Right cardiac atrium (tissue), 5 donors: ENCODE measurements around the gene FRY. TPM values are rescaled to one million over a fixed set of nuclear protein-coding genes. Genes with fewer than 3 reads are reported as not detected.

Experiments used
- ATAC-seq, 2 donors: fragments of 200-7000 bp; cut with Tn5 transposase; one replicate each; pipeline versions ENCODE4 v1.8.0 to v1.9.1; 2020; ENCODE audit warnings: moderate library complexity in 2 of 2, mild to moderate bottlenecking in 1 of 2
- DNase-seq, 3 donors: peaks; one replicate each; pipeline ENCODE4 v3.0.0-alpha.2; 2020
- H3K27ac ChIP-seq: one replicate; pipeline ENCODE4 v1.5.1; 2013; ENCODE audit warnings: mild to moderate bottlenecking, low read length, control low read depth, moderate library complexity
- H3K27me3 ChIP-seq: one replicate; pipeline ENCODE4 v1.6.1; 2013; ENCODE audit not compliant: control insufficient read depth, insufficient read depth
- H3K4me1 ChIP-seq: one replicate; pipeline ENCODE4 v1.6.1; 2013; ENCODE audit warnings: low read length; ENCODE audit not compliant: control insufficient read depth, insufficient read depth
- H3K4me3 ChIP-seq: one replicate; pipeline ENCODE4 v1.5.1; 2013; ENCODE audit warnings: low read length, control low read depth
- H3K9me3 ChIP-seq: one replicate; pipeline ENCODE4 v1.6.1; 2013; ENCODE audit warnings: low read length; ENCODE audit not compliant: control insufficient read depth
- WGBS: extraction: QIAGEN DNeasy Blood & Tissue Kit; methylation state at CpG from one replicate; pipeline ENCODE4 v1.1.7; 2013; 5-methylcytosine and 5-hydroxymethylcytosine counted together
- intact Hi-C, 4 donors: fragments of 100-400 bp; cut with DNase I; formaldehyde crosslinking; loops; one replicate each; pipeline versions ENCODE4 v1.11.0 to v1.14.0; 2022 to 2023
- polyA plus RNA-seq: library from polyadenylated mRNA; stranded (reverse); fragments of 200-250 nt; gene quantifications from one replicate; pipeline ENCODE4 v1.2.3, GENCODE V29; 2013
- total RNA-seq, 4 donors: library from RNA; stranded (reverse); fragmentation: NEBNext Ultra II Directional; extraction: Animal tissue kit (Norgen Biotek cat#: 25700); gene quantifications; one replicate each; pipeline ENCODE4 v1.2.1, GENCODE V29; 2021
- donor health status: healthy with polysubstance abuse.
- donor health status: DM: no; HTN: yes; CAD: no.
- donor health status: DM: no; HTN: no; CAD: no.
- donor health status: DM: no; HTN: yes; CAD: no; lungs with severe emphysema.
- donor health status: DM: yes; HTN: yes; CAD: no.

FRY gene
- total and polyA plus RNA-seq, 5 donors: 29.0 to 139 (median 113) TPM

GRCh38 chr13:32079587-32079986, 48.0 kb downstream of the FRY start:
- Histone ChIP-seq H3K4me1 (peaks cover 2% of the 10 kb centered on the region), H3K4me3 (no peak overlapping the region), H3K27me3 (no peaks in the 10 kb centered on the region), H3K27ac (no peak overlapping the region), H3K9me3 (no peaks in the 10 kb centered on the region)
- 57% methylated on average over 3 of the region's 3 CpGs for WGBS
- intact Hi-C loops: no loop called here
- no peak for DNase-seq
- no peak for ATAC-seq

GRCh38 chr13:32080328-32080744, 48.8 kb downstream of the FRY start:
- H3K27me3 ChIP-seq: no peaks in the 10 kb centered on the region
- H3K4me1 ChIP-seq: no peaks in the 10 kb centered on the region
- no peaks in the 10 kb centered on the region for H3K9me3 ChIP-seq
- intact Hi-C loops: no loop called here
- no peak overlapping the region for H3K4me3 ChIP-seq
- ATAC-seq (peak in 1 of 2 donors; percentile 14), DNase-seq (no peak)
- H3K27ac ChIP-seq: no peak overlapping the region
- 86% methylated on average over 1 of the region's 1 CpG for WGBS

- Histone ChIP-seq H3K4me3 (no peak overlapping the region), H3K4me1 (no peaks in the 10 kb centered on the region), H3K27ac (no peak overlapping the region), H3K9me3 (no peaks in the 10 kb centered on the region), H3K27me3 (no peaks in the 10 kb centered on the region)
- 94% methylated on average over 2 of the region's 2 CpGs for WGBS
- DNase-seq (no peak), ATAC-seq (no peak)
- intact Hi-C loops: no loop called here
Observed at GRCh38 chr13:32081591-32081990, 50.0 kb downstream of the FRY start.

- H3K9me3 ChIP-seq: no peaks in the 10 kb centered on the region
- ATAC-seq: peak in 1 of 2 donors; percentile 33
- 33% methylated on average over 2 of the region's 2 CpGs for WGBS
- H3K27ac ChIP-seq: no peak overlapping the region
- H3K4me3 ChIP-seq: no peak overlapping the region
- peaks cover 4% of the 10 kb centered on the region for H3K4me1 ChIP-seq
- intact Hi-C loops: no loop called here
- no peaks in the 10 kb centered on the region for H3K27me3 ChIP-seq
- no peak for DNase-seq
Observed at GRCh38 chr13:32086366-32086765, 54.8 kb downstream of the FRY start.

GRCh38 chr13:32086791-32087441, 55.3 kb downstream of the FRY start:
- Histone ChIP-seq H3K9me3 (no peaks in the 10 kb centered on the region), H3K27me3 (no peaks in the 10 kb centered on the region), H3K4me1 (peaks cover 4% of the 10 kb centered on the region), H3K4me3 (no peak overlapping the region), H3K27ac (no peak overlapping the region)
- ATAC-seq (peak in 1 of 2 donors; percentile 22), DNase-seq (no peak)
- 59% methylated on average over 4 of the region's 4 CpGs for WGBS
- intact Hi-C loops: no loop called here

- DNase-seq (no peak), ATAC-seq (no peak)
- peaks cover 4% of the 10 kb centered on the region for H3K4me1 ChIP-seq
- no peak overlapping the region for H3K27ac ChIP-seq
- WGBS: 55% methylated on average over 1 of the region's 1 CpG
- H3K4me3 ChIP-seq: no peak overlapping the region
- intact Hi-C loops: no loop called here
- no peaks in the 10 kb centered on the region for H3K27me3 ChIP-seq
- no peaks in the 10 kb centered on the region for H3K9me3 ChIP-seq
Observed at GRCh38 chr13:32087955-32088747, 56.6 kb downstream of the FRY start.

- DNase-seq (no peak), ATAC-seq (no peak)
- Histone ChIP-seq H3K9me3 (no peaks in the 10 kb centered on the region), H3K4me3 (no peak overlapping the region), H3K4me1 (no peaks in the 10 kb centered on the region), H3K27me3 (no peaks in the 10 kb centered on the region), H3K27ac (no peak overlapping the region)
- WGBS: 89% methylated on average over 5 of the region's 5 CpGs
- intact Hi-C loops: no loop called here
Observed at GRCh38 chr13:32092496-32092895, 60.9 kb downstream of the FRY start.

- Histone ChIP-seq H3K4me3 (no peak overlapping the region), H3K4me1 (no peaks in the 10 kb centered on the region), H3K27me3 (no peaks in the 10 kb centered on the region), H3K27ac (no peak overlapping the region), H3K9me3 (no peaks in the 10 kb centered on the region)
- intact Hi-C loops: no loop called here
- WGBS: 89% methylated on average over 2 of the region's 2 CpGs
- DNase-seq (no peak), ATAC-seq (no peak)
Observed at GRCh38 chr13:32093006-32093405, 61.4 kb downstream of the FRY start.

GRCh38 chr13:32098272-32098671, 66.7 kb downstream of the FRY start:
- DNase-seq: peak in 1 of 3 donors; percentile 54
- no peaks in the 10 kb centered on the region for H3K27me3 ChIP-seq
- no peak overlapping the region for H3K4me3 ChIP-seq
- H3K9me3 ChIP-seq: no peaks in the 10 kb centered on the region
- no peak overlapping the region for H3K27ac ChIP-seq
- peak in 1 of 2 donors; percentile 35 for ATAC-seq
- intact Hi-C loops: no loop called here
- H3K4me1 ChIP-seq: peaks cover 3% of the 10 kb centered on the region
- WGBS: 69% methylated on average over 3 of the region's 3 CpGs

- Histone ChIP-seq H3K27ac (no peak overlapping the region), H3K4me3 (no peak overlapping the region), H3K27me3 (no peaks in the 10 kb centered on the region), H3K9me3 (no peaks in the 10 kb centered on the region), H3K4me1 (no peaks in the 10 kb centered on the region)
- intact Hi-C loops: no loop called here
- no peak for DNase-seq
- ATAC-seq: no peak
Observed at GRCh38 chr13:32105653-32106313, 74.2 kb downstream of the FRY start.

- H3K27ac ChIP-seq: no peak overlapping the region
- 48% methylated on average over 4 of the region's 4 CpGs for WGBS
- ATAC-seq (peak; percentile 35 to 38), DNase-seq (no peak)
- intact Hi-C loops: no loop called here
- H3K4me1 ChIP-seq: no peaks in the 10 kb centered on the region
- H3K27me3 ChIP-seq: no peaks in the 10 kb centered on the region
- H3K4me3 ChIP-seq: no peak overlapping the region
- H3K9me3 ChIP-seq: no peaks in the 10 kb centered on the region
Observed at GRCh38 chr13:32107474-32107873, 75.9 kb downstream of the FRY start.
